H54 (cell line): ENCODE measurements around the gene RALGPS2.
A peak's percentile ranks its signal among the peaks of the same experiment; 100 is the strongest.
"Not testable (repeated sequence)": the region's sequence is repeated elsewhere in the genome, so short reads cannot be mapped to it uniquely, and the experiment has no call there.

Experiments
- DNase-seq: peaks from one replicate; pipeline ENCODE4 v3.0.0; 2011; ENCODE audit warnings: low spot score, mixed read lengths; ENCODE audit not compliant: insufficient read length
- FAIRE-seq: peaks from 3 replicates; lab custom pipeline; 2011; peaks lifted over from hg19 to GRCh38; lab: Jason Lieb, UNC
- POLR2A ChIP-seq: IDR thresholded peaks from 2 replicates; pipeline ENCODE4 v1.6.1; 2011; ENCODE audit warnings: low read depth, mild to moderate bottlenecking, low read length

The RALGPS2 gene

DNA sequence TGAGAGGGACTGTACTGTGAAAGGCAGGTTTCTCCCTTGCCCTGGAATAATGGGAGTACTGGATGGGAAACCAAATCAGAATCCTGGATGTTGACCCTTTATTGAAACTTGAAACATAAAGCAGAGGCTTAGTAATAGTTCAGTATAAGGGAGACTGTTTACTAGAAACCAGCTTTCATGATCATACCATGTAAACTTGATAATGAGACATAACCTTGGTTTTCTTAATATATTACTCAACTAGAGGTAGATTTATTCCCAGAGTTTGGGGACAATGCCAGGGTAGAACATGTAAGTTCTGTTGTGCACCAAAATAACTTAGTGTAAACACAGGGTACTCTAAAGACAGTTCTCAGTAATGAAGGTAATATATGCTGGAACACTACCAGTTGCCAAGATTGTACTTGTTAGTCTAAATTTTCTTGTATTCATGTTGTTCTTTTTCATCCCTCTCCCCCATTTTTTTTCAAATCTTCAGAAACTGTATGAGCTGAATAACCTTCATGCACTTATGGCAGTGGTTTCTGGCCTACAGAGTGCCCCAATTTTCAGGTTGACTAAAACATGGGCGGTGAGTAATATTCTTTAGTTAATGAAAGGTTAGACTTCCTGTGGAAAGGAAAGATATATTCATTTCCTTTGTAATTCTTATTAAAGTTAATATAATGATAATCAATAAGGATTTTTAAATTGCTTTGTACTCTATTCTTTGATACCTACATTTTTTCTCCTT is 96.3 kb downstream of the RALGPS2 start:
- no peak for TF ChIP-seq POLR2A
- FAIRE-seq (peak; percentile 27), DNase-seq (no peak)

DNA sequence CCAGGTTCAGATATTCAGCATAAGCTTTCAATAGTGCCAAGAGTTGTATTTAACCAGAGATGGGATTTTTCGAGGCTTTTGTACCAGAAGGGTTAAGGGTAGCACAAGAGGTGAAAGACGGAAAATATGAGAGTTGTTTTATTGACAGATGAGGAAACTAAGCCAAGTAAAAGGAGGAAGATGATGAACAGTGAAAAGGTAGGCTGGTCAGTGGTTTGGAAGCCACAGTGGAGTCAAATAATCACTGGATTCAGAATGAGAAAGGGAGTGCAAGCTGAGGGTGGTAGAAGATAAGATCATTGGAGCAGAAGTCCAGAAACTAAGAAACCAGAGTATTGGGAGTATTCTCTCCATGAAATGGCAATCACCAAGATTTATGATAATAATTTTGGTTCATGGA is 100.1 kb downstream of the RALGPS2 start:
- TF ChIP-seq POLR2A, result no peak
- no peak for DNase-seq
- no peak for FAIRE-seq

DNA sequence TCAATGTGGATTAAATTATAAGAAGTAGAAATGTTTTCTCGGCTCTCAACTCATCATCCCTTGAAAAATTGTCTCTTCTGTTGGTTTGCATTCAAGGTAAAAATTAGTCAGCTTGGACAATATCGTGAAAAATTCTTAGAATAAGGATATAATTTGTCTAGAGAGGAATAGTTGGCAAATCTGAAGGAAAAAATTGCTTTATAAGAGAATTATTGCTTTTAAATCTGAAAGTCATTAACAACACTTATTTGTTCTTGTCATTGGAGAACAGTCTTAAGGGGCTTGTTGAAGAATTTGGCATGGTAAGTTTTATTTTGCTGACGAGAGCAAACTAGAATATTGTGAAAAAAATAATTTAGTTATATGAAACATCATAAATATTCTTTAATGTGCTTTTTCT is 119.4 kb downstream of the RALGPS2 start:
- no peak for FAIRE-seq
- TF ChIP-seq POLR2A, result no peak

DNA sequence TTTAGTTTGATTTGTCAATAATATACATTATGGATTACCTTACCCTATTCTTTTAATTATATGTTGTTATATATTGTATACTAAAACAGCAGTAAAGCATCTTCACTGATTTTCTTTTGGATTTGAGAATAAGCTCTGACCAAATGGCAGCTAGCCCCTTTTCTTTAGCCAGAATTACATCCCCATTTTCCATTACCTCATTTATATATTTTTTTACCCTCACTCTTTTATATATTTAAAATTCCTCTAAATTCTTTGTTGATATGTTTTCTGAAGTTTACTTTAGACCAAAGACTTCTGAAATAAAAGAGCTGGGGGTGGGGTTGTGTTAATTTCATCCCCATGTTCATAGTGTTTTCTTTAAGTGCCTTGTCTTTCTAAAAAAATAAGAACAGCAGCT is 121.3 kb downstream of the RALGPS2 start:
- TF ChIP-seq POLR2A, result no peak
- FAIRE-seq, result no peak
- no peak for DNase-seq

More for the DNA sequence above, 119.4 kb downstream of the RALGPS2 start:
- no peak for DNase-seq

DNA sequence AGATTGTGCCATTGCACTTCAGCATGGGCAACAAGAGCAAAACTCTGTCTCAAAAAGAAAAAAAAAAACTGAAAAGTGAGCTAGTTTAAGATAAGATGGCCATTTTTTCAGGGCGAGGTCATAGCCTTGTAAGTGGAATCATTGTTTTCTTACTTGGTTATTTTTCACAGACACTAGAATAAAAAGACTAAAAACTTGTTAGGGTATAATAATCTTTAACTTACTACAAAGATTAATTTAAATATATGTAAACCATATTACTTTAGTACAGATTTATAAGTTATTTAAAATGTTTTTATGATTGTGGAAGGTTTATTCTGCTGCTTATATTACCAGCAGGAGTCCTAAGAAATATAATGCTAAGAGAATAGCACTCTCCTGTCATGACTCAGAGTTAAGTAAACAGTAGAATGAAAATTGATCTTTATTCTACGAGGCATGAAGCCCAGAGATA is 122.4 kb downstream of the RALGPS2 start:
- no peak for TF ChIP-seq POLR2A
- FAIRE-seq (peak; percentile 80), DNase-seq (peak; percentile 6)

DNA sequence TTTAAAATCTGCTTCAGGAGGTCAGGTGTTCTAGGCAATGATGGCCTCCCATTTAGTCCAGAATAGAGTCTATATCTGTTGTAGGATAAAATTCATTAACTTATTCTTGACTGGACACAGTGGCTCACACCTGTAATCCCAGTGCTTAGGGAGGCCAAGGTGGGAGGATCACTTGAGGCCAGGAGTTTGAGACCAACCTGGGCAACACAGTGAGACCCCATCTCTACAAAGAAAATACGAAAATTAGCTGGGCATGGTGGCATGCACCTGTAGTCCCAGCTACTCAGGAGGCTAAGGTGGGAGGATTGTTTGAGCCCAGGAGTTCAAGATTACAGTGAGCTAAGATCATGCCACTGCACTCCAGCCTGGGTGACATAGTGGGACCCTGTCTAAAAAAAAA is 122.9 kb downstream of the RALGPS2 start:
- not testable (repeated sequence) for FAIRE-seq, DNase-seq

DNA sequence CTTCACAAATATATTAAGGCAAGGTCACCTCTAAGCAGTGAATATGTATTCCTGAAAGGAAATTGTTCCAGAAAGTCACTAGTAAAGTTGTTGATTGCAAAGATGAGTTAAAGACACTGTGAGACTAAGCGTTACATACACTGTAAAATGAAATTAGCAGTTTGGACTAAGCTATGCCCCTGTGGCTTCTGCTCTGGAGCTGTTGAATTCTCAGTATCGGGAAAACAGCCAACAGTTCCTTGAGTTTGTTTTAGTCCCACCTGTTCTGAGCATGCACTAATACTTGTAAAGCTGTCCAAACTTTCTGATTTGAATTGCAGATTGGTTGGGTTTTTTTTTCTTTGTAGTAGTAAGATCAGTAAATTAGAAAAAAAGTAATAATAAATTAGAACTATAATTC is 124.9 kb downstream of the RALGPS2 start:
- DNase-seq (no peak), FAIRE-seq (peak; percentile 33)
- TF ChIP-seq POLR2A, result no peak

DNA sequence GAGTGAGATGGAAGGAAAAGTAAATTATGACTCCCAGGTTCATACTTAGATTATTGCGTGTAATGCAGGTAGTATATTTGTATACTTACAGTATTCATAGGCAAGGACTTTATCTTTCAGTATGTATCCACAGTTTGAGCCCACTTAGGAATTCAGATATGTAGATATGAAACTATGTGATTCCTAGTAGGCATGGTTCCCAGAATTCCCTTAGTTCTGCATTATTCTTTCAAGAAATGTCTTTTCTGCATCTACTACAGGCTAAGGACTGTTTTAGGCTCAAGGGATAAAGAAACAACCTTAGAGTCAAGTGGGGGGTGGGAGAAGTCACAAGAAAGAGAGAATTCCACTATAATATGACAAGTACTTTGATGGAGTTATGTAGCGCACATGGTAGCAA is 132.1 kb downstream of the RALGPS2 start:
- FAIRE-seq (no peak), DNase-seq (no peak)
- TF ChIP-seq POLR2A, result no peak

DNA sequence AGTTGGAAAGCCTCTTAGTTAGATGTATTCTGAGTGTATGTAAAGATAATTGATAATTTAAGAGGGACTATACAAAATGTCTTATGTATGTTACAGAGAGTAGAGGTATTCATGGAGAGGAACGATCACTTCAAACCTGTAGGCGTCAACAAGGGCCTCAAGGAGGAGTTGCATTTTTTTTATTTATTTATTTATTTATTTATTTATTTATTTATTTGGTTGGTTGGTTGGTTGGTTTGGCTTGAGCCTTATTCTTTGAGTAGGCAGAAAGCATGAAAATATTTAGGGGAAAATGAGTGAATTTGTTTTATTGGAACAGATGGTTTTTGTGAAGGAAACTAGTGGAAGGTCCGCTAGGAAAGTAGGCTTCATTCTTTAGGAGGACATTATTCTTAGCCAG is 137.4 kb downstream of the RALGPS2 start:
- no peak for TF ChIP-seq POLR2A
- no peak for DNase-seq
- FAIRE-seq, result no peak

DNA sequence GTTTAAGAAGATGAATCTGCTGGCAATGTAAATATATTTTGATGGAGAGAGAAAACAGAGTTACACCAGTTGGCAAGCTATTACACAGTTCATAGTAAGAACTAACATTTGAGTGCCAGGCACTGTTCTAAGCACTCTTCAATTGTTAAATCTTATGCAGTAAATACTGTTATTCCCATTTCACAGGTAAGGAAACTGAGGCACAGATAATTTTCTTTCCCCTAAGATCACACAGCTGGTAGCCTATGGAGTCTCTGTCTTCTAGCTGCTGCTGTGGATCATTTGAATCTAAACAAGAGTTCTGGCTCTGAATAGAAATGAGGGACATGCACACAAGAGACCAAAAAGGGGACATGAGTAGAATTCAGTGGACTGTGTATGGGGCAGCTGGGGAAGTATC is 137.8 kb downstream of the RALGPS2 start:
- DNase-seq (no peak), FAIRE-seq (no peak)
- TF ChIP-seq POLR2A, result no peak

DNA sequence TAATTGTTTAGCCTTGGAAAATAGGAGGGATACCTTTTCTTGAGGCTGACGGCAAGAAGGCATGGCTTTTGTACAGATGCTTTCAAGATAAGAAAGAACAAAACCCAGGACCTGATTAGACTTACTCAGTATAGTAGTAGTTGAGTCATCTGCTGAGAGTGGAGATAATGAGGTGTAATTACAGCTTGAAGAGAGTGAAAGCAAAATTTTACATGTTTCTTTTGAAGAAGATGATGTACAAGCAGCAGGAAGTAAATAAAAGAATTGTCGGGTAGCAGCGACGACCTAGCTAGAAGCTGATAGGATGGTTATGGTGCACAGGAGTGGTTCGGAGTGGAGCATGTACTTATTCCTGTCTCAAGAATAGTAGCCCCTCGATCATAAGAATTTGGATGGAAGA is 139.3 kb downstream of the RALGPS2 start:
- FAIRE-seq, result peak; percentile 6
- DNase-seq, result no peak
- no peak for TF ChIP-seq POLR2A

DNA sequence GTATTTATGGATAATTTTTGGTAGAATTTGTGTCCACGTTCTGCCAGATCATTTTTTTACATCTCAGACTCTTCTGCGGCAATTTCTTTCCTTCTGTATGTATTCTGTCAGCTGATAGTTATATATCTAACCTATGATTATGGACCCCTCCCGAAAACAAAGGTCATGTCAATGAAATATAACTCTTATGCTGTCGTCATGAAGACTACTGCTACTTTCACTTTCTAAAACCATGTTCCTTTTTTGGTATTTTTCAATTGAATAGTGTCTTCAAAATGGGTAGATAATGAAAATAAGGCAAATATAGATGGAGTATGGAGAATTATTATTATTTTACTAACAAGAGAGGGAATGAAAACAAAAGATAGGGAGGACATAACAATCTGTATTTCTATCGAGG is 142.6 kb downstream of the RALGPS2 start:
- FAIRE-seq (no peak), DNase-seq (no peak)
- no peak for TF ChIP-seq POLR2A

DNA sequence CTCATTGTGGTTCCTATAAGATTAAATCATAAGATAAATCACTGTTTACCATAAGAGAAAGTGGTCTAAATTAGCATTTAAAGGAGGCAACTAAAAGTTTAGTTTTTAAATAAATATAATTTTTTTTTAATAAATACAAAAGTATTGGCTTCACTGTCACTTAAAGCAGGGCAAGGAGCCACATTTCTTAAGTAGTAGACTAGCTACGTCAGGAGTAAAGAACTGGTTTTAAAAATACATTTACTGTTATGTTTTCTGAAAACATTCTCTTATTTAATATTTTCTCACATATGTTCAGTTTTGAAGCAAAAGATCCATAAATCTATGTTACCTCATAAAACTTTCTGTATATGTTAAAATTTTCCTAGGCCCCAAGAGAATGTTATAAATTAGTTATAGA is 143.7 kb downstream of the RALGPS2 start:
- DNase-seq (no peak), FAIRE-seq (no peak)
- no peak for TF ChIP-seq POLR2A

DNA sequence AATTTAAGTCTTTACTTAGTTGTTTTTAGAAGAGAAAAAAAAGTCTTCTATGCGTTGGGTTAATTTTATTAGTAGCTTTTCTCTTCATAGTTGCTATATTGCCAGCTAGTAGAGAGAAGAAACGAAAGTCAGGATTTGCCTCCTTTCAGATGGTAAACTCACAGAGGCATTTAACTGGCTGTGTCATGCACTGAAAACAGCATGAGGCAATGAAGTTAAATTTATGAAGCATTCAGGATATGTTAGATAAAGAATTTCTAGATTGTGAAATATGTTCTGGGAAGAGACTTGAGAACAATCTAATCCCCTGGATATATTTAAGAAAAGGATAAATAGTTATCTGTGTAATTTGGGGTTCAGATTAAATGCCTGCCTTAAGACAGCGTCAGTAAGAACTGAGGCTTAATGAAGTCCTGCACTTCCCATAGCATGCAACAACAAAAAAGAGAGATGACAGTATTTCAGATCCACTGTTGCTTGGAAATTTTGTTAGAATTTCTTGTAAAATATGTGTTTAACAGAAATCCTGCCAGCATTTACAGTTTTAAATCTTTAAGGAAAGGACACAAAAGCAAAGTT is 144.2 kb downstream of the RALGPS2 start:
- DNase-seq (no peak), FAIRE-seq (peak; percentile 82)
- TF ChIP-seq POLR2A, result no peak

DNA sequence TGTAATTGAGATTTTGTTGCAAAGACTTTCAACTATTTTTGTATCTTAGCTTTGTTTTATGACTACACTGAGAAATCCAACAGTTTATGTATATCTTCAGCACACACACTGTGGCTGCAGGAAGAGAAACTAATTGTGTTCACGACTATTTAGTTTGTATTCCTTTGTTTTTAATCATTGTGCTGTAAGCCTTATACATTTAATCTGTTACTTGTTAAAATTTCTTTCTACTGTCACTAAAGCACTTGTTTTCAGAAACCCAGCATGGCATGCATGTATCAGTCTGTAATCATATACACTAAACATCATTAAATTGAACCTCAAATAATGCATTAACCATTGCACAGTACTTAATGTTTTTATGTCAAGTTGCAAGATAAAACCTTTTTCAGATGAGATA is 145.2 kb downstream of the RALGPS2 start:
- FAIRE-seq, result peak; percentile 52
- no peak for DNase-seq
- no peak for TF ChIP-seq POLR2A

DNA sequence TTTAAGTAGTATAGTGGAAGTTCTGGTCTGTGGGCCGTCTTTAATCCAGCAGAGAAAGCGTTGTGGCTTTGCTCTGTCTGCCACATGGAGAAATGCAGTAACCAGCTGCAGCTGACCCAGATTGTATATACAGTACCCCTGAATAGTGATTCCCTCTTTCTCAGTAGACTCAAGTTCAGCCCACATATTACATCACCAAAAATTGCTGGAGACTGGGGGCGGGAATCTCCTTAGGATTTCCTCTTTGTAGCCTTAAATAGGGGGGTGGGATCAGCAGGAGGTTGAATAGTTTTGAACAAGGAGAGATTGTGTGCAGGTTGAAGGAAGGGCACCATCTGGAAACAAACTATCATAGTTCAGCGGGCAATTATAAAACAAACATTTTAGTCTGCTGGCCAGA is 145.9 kb downstream of the RALGPS2 start, which contains the start of gene ANGPTL1:
TSS of gene ANGPTL1 (minus strand) at position 134 of the 400 bp plus-strand sequence. CDS start 5,301 bp downstream, outside the sequence.
- TF ChIP-seq POLR2A, result no peak
- DNase-seq (no peak), FAIRE-seq (peak; percentile 36)
